Neural cell (in vitro differentiated cells): ENCODE data around the gene LZTS3. TPM values are rescaled to one million over a fixed set of nuclear protein-coding genes. Genes with fewer than 3 reads are reported as not detected.

Experiments
- H2AFZ ChIP-seq: fragments of 200-600, 300-800 bp; sonication (generic), shearing (Covaris generic); 2 replicates; pipeline ENCODE4 v1.6.0; 2014; ENCODE audit warnings: low read depth, mild to moderate bottlenecking, antibody characterized with exemption, low read length, moderate library complexity
- H3F3A ChIP-seq: fragments of 200-600 bp; shearing (Covaris generic); 2 replicates; pipeline ENCODE4 v1.6.1; 2016; ENCODE audit warnings: mild to moderate bottlenecking, moderate library complexity, mixed read lengths, antibody characterized with exemption, low read length; ENCODE audit not compliant: insufficient read depth, poor library complexity, severe bottlenecking
- H3K27ac ChIP-seq: fragments of 200-600, 300-800 bp; sonication (generic), shearing (Covaris generic); 2 replicates; pipeline ENCODE4 v1.5.1; 2014; ENCODE audit warnings: mild to moderate bottlenecking, low read length, moderate library complexity
- H3K27me3 ChIP-seq: fragments of 300-800, 200-600 bp; sonication (generic), shearing (Covaris generic); 2 replicates; pipeline ENCODE4 v1.6.0; 2014; ENCODE audit warnings: mild to moderate bottlenecking, low read depth, low read length, moderate library complexity; ENCODE audit not compliant: insufficient read depth
- H3K36me3 ChIP-seq: fragments of 300-800, 200-600 bp; sonication (generic), shearing (Covaris generic); 2 replicates; pipeline ENCODE4 v1.5.1; 2014; ENCODE audit warnings: mild to moderate bottlenecking, antibody characterized with exemption, low read length, moderate library complexity; ENCODE audit not compliant: insufficient read depth
- H3K4me2 ChIP-seq: fragments of 300-800, 200-600 bp; sonication (generic), shearing (Covaris generic); 2 replicates; pipeline ENCODE4 v1.6.0; 2014; ENCODE audit warnings: mild to moderate bottlenecking, low read length
- H3K4me3 ChIP-seq: fragments of 300-800, 200-600 bp; sonication (generic), shearing (Covaris generic); 2 replicates; pipeline ENCODE4 v1.5.1; 2014; ENCODE audit warnings: mild to moderate bottlenecking, low read length, moderate library complexity
- H3K79me2 ChIP-seq: fragments of 200-600 bp; shearing (Covaris generic); replicated peaks from 2 replicates; pipeline ENCODE4 v1.6.0; 2014; ENCODE audit warnings: mild to moderate bottlenecking, low read length, moderate library complexity; ENCODE audit not compliant: insufficient read depth
- H3K9ac ChIP-seq: fragments of 300-800, 200-600 bp; sonication (generic), shearing (Covaris generic); 2 replicates; pipeline ENCODE4 v1.6.1; 2016; ENCODE audit warnings: mild to moderate bottlenecking, low read length, mixed read lengths
- H3K9me2 ChIP-seq: fragments of 200-600 bp; shearing (Covaris generic); 2 replicates; pipeline ENCODE4 v1.6.1; 2016; ENCODE audit warnings: mild to moderate bottlenecking, low read length, mixed read lengths; ENCODE audit not compliant: insufficient read depth
- H3K9me3 ChIP-seq: fragments of 200-600, 300-800 bp; sonication (generic), shearing (Covaris generic); 2 replicates; pipeline ENCODE4 v1.6.1; 2016; ENCODE audit warnings: mild to moderate bottlenecking, mixed run types, low read length, moderate library complexity, mixed read lengths
- H4K20me1 ChIP-seq: fragments of 200-600 bp; shearing (Covaris generic); 2 replicates; pipeline ENCODE4 v1.6.1; 2016; ENCODE audit warnings: mild to moderate bottlenecking, mixed run types; ENCODE audit not compliant: insufficient read depth
- CTCF ChIP-seq: fragments of 450-650 bp; IDR thresholded peaks from 2 replicates; pipeline ENCODE4 v1.5.1; 2014; ENCODE audit warnings: antibody characterized with exemption, mild to moderate bottlenecking, moderate library complexity; ENCODE audit not compliant: poor library complexity, severe bottlenecking
- EP300 ChIP-seq: fragments of 450-650 bp; conservative IDR thresholded peaks from 2 replicates; pipeline ENCODE4 v1.6.1; 2014; ENCODE audit warnings: antibody characterized with exemption, mild to moderate bottlenecking, moderate library complexity; ENCODE audit not compliant: poor library complexity, severe bottlenecking
- EZH2 ChIP-seq: fragments of 200-600, 300-800 bp; shearing (Covaris generic), sonication (generic); IDR thresholded peaks from 2 replicates; pipeline ENCODE4 v1.6.1; 2014; ENCODE audit warnings: antibody characterized with exemption, low read length, borderline replicate concordance, mild to moderate bottlenecking; ENCODE audit not compliant: insufficient read depth, poor library complexity, severe bottlenecking
- MXI1 ChIP-seq: fragments of 450-650 bp; conservative IDR thresholded peaks from 2 replicates; pipeline ENCODE4 v1.6.1; 2014; ENCODE audit warnings: antibody characterized with exemption, mild to moderate bottlenecking; ENCODE audit not compliant: poor library complexity, severe bottlenecking
- POLR2AphosphoS5 ChIP-seq: IDR thresholded peaks from 2 replicates; pipeline ENCODE4 v1.6.1; 2012
- RAD21 ChIP-seq: fragments of 450-650 bp; conservative IDR thresholded peaks from 2 replicates; pipeline ENCODE4 v1.6.1; 2014; ENCODE audit warnings: antibody characterized with exemption, mild to moderate bottlenecking, moderate library complexity
- SMC3 ChIP-seq: fragments of 450-650 bp; conservative IDR thresholded peaks from 2 replicates; pipeline ENCODE4 v1.6.1; 2014; ENCODE audit warnings: antibody characterized with exemption, mild to moderate bottlenecking, moderate library complexity; ENCODE audit not compliant: poor library complexity
- TAF1 ChIP-seq: IDR thresholded peaks from 2 replicates; pipeline ENCODE4 v1.6.1; 2012; ENCODE audit warnings: low read depth
- polyA plus RNA-seq: library from polyadenylated mRNA; depleted of rRNA; stranded (reverse); fragments of >200 nt; gene quantifications from 2 replicates; pipeline ENCODE4 v1.2.3, GENCODE V29; 2014
- TF ChIP-seq, protein P1 (sequence below): IDR thresholded peaks from 2 replicates; pipeline ENCODE4 v1.6.1; 2012; ENCODE audit warnings: borderline replicate concordance

The LZTS3 gene
- polyA plus RNA-seq, 1 donor from 2014 or later = 33.8 TPM

DNA sequence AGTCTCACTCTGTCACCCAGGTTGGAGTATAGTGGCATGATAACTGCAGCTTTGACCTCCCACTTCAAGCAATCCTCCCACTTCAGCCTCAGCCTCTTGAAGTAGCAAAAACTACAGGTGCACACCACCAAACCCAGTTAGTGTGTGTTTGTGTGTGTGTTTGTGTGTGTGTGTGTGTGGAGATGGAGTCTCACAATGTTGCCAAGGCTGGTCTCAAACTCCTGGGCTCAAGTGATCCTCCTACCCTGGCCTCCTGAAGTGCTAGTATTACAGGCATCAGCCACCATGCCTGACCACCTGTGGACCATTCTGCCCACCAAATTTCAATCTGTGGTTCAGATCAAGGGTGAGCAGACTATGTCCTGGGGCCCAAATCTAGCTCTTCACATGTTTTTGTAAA is 22.4 kb downstream of the LZTS3 start (continued):
- TF ChIP-seq CTCF = no peak
- no peak for TF ChIP-seq SMC3

DNA sequence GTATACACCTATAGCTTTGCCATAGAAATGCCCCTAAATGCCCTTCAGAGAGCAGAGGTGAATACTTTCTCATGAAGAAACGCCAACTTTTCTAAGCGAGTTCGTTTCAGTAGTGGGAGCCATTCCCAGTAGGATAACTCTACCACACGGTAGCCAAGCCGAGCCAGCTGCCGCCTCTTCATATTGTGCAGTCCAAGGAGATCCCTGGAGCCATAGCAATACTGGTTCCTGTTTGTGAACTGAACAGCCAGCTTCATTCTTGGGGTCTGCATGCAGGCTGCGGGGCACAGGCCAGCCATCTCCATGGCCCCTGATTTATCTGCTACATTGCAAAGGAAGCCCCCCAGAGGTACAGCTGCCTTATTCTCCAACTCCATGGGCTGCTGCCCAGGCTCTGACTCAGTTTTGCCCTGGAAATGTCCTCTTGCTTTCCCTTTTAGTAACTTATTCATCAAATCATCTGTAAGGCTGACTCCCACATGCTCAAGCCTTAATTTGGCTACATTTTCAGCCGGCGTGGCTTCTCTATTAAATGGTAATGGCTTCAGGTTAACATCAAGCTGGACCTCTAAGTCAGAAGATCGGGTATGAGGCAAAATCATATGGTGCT is 26.5 kb downstream of the LZTS3 start:
- Histone ChIP-seq H3K79me2 (peaks cover 20% of the 10 kb centered on the region), H3K9me2 (no peaks in the 10 kb centered on the region), H3K27me3 (no peaks in the 10 kb centered on the region), H3K4me2 (no peak overlapping the region), H3F3A (no peaks in the 10 kb centered on the region), H2AFZ (no peak overlapping the region), H3K9me3 (no peaks in the 10 kb centered on the region), H3K36me3 (peaks cover 10% of the 10 kb centered on the region), H4K20me1 (no peaks in the 10 kb centered on the region), H3K4me3 (no peak overlapping the region), H3K27ac (no peak overlapping the region), H3K9ac (no peak overlapping the region)
- TF ChIP-seq RAD21 (no peak), MXI1 (no peak), POLR2AphosphoS5 (no peak), EP300 (no peak), CTCF (no peak), SMC3 (no peak), EZH2 (no peak)

GRCh38 chr20:3141757-3142156 is 31.6 kb downstream of the LZTS3 start:
- Histone ChIP-seq H3K4me2 (no peak overlapping the region), H3K4me3 (no peak overlapping the region), H3K27me3 (no peaks in the 10 kb centered on the region), H3K36me3 (no peaks in the 10 kb centered on the region), H3K79me2 (peaks cover 8% of the 10 kb centered on the region), H3K9ac (no peak overlapping the region), H3K27ac (no peak overlapping the region), H2AFZ (no peak overlapping the region), H3K9me2 (no peaks in the 10 kb centered on the region), H4K20me1 (no peaks in the 10 kb centered on the region), H3K9me3 (no peaks in the 10 kb centered on the region), H3F3A (no peaks in the 10 kb centered on the region)
- TF ChIP-seq RAD21 (no peak), EZH2 (no peak), CTCF (no peak), MXI1 (no peak), TAF1 (no peak), SMC3 (no peak), POLR2AphosphoS5 (no peak), EP300 (no peak)
- TF ChIP-seq, protein P1, sequence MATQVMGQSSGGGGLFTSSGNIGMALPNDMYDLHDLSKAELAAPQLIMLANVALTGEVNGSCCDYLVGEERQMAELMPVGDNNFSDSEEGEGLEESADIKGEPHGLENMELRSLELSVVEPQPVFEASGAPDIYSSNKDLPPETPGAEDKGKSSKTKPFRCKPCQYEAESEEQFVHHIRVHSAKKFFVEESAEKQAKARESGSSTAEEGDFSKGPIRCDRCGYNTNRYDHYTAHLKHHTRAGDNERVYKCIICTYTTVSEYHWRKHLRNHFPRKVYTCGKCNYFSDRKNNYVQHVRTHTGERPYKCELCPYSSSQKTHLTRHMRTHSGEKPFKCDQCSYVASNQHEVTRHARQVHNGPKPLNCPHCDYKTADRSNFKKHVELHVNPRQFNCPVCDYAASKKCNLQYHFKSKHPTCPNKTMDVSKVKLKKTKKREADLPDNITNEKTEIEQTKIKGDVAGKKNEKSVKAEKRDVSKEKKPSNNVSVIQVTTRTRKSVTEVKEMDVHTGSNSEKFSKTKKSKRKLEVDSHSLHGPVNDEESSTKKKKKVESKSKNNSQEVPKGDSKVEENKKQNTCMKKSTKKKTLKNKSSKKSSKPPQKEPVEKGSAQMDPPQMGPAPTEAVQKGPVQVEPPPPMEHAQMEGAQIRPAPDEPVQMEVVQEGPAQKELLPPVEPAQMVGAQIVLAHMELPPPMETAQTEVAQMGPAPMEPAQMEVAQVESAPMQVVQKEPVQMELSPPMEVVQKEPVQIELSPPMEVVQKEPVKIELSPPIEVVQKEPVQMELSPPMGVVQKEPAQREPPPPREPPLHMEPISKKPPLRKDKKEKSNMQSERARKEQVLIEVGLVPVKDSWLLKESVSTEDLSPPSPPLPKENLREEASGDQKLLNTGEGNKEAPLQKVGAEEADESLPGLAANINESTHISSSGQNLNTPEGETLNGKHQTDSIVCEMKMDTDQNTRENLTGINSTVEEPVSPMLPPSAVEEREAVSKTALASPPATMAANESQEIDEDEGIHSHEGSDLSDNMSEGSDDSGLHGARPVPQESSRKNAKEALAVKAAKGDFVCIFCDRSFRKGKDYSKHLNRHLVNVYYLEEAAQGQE = no peak
